Esophagus mucosa (tissue), 1 donor: Measurements from ENCODE around the gene KDM2B. TPM values are rescaled to one million over a fixed set of nuclear protein-coding genes. Genes with fewer than 3 reads are reported as not detected.

Experiments
- ATAC-seq: fragments of 200-7000 bp; cut with Tn5 transposase; one replicate; pipeline ENCODE4 v1.9.1; 2020
- total RNA-seq: library from RNA; stranded (reverse); gene quantifications from one replicate; pipeline ENCODE4 v1.2.4, GENCODE V29; 2023
- donor health status: DM: yes; HTN: yes; CAD: no.

KDM2B gene
- total RNA-seq, 1 donor from 2014 or later: 20.0 TPM

- ATAC-seq: no peak
Observed at GRCh38 chr12:121529184-121529583, 51.6 kb downstream of the KDM2B start.

GRCh38 chr12:121525411-121525810 lies 55.4 kb downstream of the KDM2B start:
- ATAC-seq: no peak

- ATAC-seq: peak; percentile 11
Observed at GRCh38 chr12:121524196-121524916, 56.5 kb downstream of the KDM2B start.

- ATAC-seq: peak; percentile 14
Observed at GRCh38 chr12:121523741-121524140, 57.1 kb downstream of the KDM2B start.

GRCh38 chr12:121522971-121523370 lies 57.9 kb downstream of the KDM2B start:
- ATAC-seq: no peak

- no peak for ATAC-seq
Observed at GRCh38 chr12:121520586-121521086, 60.2 kb downstream of the KDM2B start.

GRCh38 chr12:121520119-121520518 lies 60.7 kb downstream of the KDM2B start:
- ATAC-seq: no peak

GRCh38 chr12:121519227-121519626 lies 61.6 kb downstream of the KDM2B start:
- ATAC-seq: no peak

GRCh38 chr12:121518656-121519055 lies 62.2 kb downstream of the KDM2B start:
- no peak for ATAC-seq

GRCh38 chr12:121516437-121517011 lies 64.3 kb downstream of the KDM2B start:
- no peak for ATAC-seq

GRCh38 chr12:121515615-121516014 lies 65.2 kb downstream of the KDM2B start:
- ATAC-seq: no peak

GRCh38 chr12:121514184-121514742 lies 66.6 kb downstream of the KDM2B start:
- ATAC-seq: no peak

GRCh38 chr12:121513464-121514183 lies 67.2 kb downstream of the KDM2B start:
- ATAC-seq: peak; percentile 63

GRCh38 chr12:121512561-121512960 lies 68.3 kb downstream of the KDM2B start:
- no peak for ATAC-seq

- no peak for ATAC-seq
Observed at GRCh38 chr12:121511916-121512315, 68.9 kb downstream of the KDM2B start.

- ATAC-seq: no peak
Observed at GRCh38 chr12:121509339-121509738, 71.5 kb downstream of the KDM2B start.

GRCh38 chr12:121508533-121508932 lies 72.3 kb downstream of the KDM2B start:
- no peak for ATAC-seq

- ATAC-seq: no peak
Observed at GRCh38 chr12:121507984-121508383, 72.8 kb downstream of the KDM2B start.

- ATAC-seq: no peak
Observed at GRCh38 chr12:121507245-121507644, 73.6 kb downstream of the KDM2B start.

GRCh38 chr12:121505513-121505912 lies 75.3 kb downstream of the KDM2B start:
- ATAC-seq: no peak

GRCh38 chr12:121504505-121504904 lies 76.3 kb downstream of the KDM2B start:
- no peak for ATAC-seq

- ATAC-seq: no peak
Observed at GRCh38 chr12:121503395-121503794, 77.4 kb downstream of the KDM2B start.

GRCh38 chr12:121501946-121502345 lies 78.9 kb downstream of the KDM2B start:
- no peak for ATAC-seq
